ENCODE results near the gene IRS1. TPM values are rescaled to one million over a fixed set of nuclear protein-coding genes. Genes with fewer than 3 reads are reported as not detected.
"Not testable (repeated sequence)": the region's sequence is repeated elsewhere in the genome, so short reads cannot be mapped to it uniquely, and the experiment has no call there.

The IRS1 gene
- total RNA-seq, 1 experiment from 2014 or later, result 15.2 TPM

DNA sequence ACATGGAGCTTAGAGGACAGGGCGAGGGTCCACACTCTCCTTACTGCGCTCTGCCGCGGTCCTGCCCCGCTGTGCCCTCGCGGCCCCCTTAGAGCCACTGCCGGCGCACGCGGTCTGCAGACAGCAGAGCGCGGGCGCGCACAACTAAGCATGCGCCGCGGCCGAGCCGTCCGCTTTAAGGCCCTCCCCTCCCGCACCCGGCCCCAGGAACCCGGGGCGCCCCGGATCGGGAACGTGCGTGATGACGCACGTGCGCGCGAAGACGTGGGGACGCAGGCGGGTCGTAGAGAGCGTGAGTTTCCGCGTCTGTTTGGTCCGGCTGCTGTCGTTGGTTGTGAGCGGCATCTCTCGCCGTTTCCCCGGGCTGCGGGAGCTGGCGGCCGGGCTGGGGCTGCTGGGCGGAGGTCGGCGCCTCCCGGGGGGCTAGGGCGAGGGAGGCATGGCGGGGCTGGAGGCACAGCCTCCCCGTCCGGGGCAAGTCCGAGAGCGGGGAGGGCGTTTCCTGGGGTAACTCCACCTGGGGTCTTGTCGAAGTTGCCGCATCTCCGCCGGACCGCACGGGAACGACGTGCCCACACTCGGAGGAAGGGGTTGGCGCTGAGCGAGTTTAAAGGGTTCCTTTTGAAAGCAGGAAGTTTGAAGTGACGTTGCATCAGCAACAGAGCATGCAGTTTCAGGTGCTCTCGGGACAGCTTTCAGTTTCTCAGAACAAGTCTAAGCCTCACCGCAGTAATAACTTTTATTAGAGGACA is 36.4 kb upstream of the IRS1 start, which contains the start of gene RHBDD1:
Gene RHBDD1, plus strand, starts transcription at position 259 of the 752 bp plus-strand sequence. CDS start 28,640 bp downstream, outside the sequence.
- H3K27me3 ChIP-seq (ENCODE audit: control insufficient read depth, insufficient read depth, low read length), result no peaks in the 10 kb centered on the region; the same call in 1 of the 2 replicates
- peak; percentile 93 for DNase-seq
- H3K36me3 ChIP-seq (replicated peaks; ENCODE audit: control insufficient read depth, insufficient read depth, low read length), result no peaks in the 10 kb centered on the region; the same call in none of the 2 replicates
- H3K4me3 ChIP-seq (ENCODE audit: insufficient read depth, low read depth, low read length), result peak within 1 kb of the TSS; percentile 74

DNA sequence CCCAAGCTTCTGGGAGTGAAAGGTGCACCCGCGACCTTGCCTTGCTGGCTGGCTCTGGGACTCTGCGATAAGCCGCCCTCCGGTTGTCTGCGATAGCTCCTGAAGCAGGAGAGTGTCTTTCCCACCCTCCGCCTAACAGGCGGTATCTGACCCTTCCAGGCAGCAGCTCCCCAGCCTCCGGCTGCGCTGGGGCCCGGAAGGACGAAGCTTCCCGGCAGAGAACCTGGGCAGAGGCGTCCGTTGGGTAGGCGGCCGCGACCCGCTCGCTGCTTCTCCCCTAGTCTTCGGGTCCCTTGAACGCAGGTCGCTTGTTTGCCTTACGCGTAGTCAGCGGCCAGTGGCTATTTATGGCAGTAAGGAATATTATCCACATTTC is 35.8 kb upstream of the IRS1 start:
- peak; percentile 66 for DNase-seq
- Histone ChIP-seq H3K4me3 (ENCODE audit: insufficient read depth, low read depth, low read length) (peak overlapping the region; percentile 74), H3K36me3 (replicated peaks; ENCODE audit: control insufficient read depth, insufficient read depth, low read length) (no peaks in the 10 kb centered on the region; the same call in none of the 2 replicates), H3K27me3 (ENCODE audit: control insufficient read depth, insufficient read depth, low read length) (no peaks in the 10 kb centered on the region; the same call in 1 of the 2 replicates)

DNA sequence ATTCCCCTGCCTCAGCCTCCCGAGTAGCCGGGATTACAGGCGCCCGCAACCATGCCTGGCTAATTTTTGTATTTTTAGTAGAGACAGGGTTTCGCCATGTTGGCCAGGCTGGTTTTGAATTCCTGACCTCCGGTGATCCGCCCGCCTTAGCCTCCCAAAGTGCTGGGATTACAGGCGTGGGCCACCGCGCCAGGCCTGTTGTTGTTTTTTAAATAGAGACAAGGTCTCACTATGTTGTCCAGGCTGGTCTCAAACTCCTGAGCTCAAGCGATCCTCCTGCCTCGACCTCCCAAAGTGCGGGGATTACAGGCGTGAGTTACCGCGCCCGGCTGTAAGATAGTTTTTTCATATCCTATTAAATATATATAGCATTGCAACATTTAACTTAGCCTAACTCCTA is 35.3 kb upstream of the IRS1 start:
- peak overlapping the region; percentile 74; the same call in 1 of the 2 replicates for H3K4me3 ChIP-seq (ENCODE audit: insufficient read depth, low read depth, low read length)
- not testable (repeated sequence) for DNase-seq; H3K27me3 ChIP-seq (ENCODE audit: control insufficient read depth, insufficient read depth, low read length); H3K36me3 ChIP-seq (replicated peaks; ENCODE audit: control insufficient read depth, insufficient read depth, low read length)

DNA sequence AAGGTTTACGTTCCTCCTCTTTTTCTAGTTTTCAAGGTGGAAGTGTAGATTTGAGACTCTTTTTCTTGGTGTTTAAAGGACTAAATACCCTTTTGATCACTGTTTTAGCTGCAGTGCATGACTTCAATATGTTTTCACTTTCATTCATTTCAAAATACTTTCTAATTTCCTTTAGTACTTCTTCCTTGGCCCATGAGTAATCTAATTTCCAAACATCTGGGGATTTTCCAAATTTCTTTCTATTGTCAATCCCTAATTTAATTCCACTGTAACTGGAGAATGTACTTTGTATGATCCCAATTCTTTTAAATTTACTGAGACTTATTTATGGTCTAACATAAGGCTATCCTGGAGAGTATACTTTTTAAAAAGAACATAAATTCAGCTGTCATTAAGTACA is 32.4 kb upstream of the IRS1 start:
- no peak for DNase-seq
- Histone ChIP-seq H3K27me3 (ENCODE audit: control insufficient read depth, insufficient read depth, low read length) (no peaks in the 10 kb centered on the region; the same call in 1 of the 2 replicates), H3K36me3 (replicated peaks; ENCODE audit: control insufficient read depth, insufficient read depth, low read length) (no peaks in the 10 kb centered on the region), H3K4me3 (ENCODE audit: insufficient read depth, low read depth, low read length) (no peak overlapping the region)

DNA sequence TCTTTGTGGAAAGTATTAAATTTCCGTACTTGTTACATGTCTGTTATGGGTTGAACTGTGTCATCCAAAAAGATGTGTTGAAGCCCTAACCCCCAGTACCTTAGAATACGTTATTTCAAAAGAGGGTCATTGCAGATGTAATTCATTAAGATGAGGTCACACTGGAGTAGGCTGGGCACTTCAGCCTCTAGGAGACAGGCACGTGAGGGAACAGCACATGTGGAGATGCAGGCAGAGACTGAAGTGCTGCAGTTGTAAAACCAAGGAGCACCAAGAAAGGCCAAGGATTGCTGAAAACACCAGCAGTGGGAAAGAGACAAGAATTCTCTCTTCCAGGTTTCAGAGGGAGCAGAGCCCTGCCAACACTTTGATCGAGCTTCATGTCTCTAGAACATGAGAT is 31.6 kb upstream of the IRS1 start:
- no peak for DNase-seq
- Histone ChIP-seq H3K36me3 (replicated peaks; ENCODE audit: control insufficient read depth, insufficient read depth, low read length) (no peaks in the 10 kb centered on the region), H3K27me3 (ENCODE audit: control insufficient read depth, insufficient read depth, low read length) (no peaks in the 10 kb centered on the region; the same call in 1 of the 2 replicates), H3K4me3 (ENCODE audit: insufficient read depth, low read depth, low read length) (no peak overlapping the region)

DNA sequence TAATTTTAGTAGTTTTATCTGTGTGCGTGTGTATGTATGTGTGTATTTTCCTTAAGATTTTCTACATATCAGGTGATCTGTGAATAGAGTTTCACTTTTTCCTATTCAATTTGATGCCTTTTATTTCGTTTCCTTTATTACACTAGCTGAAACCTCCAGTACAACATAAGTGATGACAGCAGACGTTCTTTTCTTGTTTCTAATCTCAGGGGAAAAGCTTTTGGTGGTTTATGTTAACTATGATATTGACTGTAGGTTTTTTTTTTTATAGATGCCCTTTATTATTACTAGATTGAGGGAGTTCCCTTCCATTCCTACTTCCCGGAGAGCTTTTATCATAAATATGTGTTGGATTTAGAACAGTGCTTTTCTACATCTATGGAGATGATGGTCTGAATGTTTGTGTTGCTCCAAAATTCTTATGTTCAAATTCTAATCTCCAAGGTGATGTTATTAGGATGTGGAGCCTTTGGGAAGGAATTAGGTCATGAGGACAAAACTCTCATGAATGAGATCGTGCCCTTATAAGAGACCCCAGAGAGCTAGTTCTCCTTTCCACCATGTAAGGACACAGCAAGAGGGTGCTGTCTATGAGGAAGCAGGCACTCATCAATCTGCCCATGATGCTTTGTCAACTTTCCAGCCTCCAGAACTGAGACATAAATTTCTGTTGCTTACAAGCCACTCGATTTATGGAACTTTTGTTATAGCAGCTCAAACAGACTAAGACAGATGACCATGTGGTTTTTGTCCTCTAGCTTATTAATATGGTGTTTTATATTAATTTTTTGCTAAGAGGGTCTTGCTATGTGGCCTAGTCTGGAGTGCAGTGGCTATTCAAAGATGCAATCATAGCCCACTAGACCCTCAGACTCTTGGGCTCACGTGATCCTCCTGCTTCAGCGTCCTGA is 30.4 kb upstream of the IRS1 start:
- no peaks in the 10 kb centered on the region for H3K36me3 ChIP-seq (replicated peaks; ENCODE audit: control insufficient read depth, insufficient read depth, low read length)
- no peak for DNase-seq
- H3K4me3 ChIP-seq (ENCODE audit: insufficient read depth, low read depth, low read length), result no peak overlapping the region
- no peaks in the 10 kb centered on the region for H3K27me3 ChIP-seq (ENCODE audit: control insufficient read depth, insufficient read depth, low read length)

DNA sequence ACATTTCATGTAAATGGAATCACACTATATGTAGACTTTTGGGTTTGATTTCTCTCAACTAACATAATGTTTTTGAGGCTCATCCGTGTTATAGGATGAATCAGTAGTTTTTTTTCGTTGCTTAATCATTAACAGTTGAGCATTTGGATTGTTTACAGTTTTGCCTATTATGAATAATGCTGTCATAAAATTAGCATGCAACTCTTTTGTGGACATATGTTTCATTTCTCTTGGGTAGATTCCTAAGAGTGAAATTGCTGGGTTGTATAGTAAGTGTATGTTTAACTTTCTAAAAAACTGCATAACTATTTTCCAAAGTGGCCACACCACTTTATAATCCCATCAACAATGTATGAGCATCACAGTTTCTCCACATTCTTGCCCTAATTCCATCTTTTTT is 28.6 kb upstream of the IRS1 start:
- H3K36me3 ChIP-seq (replicated peaks; ENCODE audit: control insufficient read depth, insufficient read depth, low read length), result no peaks in the 10 kb centered on the region
- no peak overlapping the region for H3K4me3 ChIP-seq (ENCODE audit: insufficient read depth, low read depth, low read length)
- no peaks in the 10 kb centered on the region for H3K27me3 ChIP-seq (ENCODE audit: control insufficient read depth, insufficient read depth, low read length)
- DNase-seq, result no peak

DNA sequence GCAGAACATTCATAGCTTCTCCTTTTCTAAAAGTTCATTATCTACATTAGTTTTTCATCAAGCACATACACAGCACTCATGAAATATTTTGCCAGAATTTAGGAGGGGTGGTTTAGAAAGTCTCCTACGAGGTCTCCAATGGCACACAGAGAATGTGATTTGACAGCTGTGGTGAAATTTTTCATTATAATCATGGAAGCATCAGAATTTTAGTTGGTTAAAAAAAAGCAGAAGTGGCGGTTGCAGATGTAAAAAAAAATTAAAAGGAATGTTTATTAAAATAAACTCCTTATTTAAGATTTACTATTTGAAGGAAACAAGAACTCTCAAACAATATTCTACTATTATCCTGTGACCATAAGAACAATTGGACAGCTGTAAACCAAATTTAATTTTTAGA is 25.4 kb upstream of the IRS1 start:
- H3K4me3 ChIP-seq (ENCODE audit: insufficient read depth, low read depth, low read length), result no peak overlapping the region
- no peak for DNase-seq
- H3K36me3 ChIP-seq (replicated peaks; ENCODE audit: control insufficient read depth, insufficient read depth, low read length), result no peaks in the 10 kb centered on the region
- no peaks in the 10 kb centered on the region for H3K27me3 ChIP-seq (ENCODE audit: control insufficient read depth, insufficient read depth, low read length)

DNA sequence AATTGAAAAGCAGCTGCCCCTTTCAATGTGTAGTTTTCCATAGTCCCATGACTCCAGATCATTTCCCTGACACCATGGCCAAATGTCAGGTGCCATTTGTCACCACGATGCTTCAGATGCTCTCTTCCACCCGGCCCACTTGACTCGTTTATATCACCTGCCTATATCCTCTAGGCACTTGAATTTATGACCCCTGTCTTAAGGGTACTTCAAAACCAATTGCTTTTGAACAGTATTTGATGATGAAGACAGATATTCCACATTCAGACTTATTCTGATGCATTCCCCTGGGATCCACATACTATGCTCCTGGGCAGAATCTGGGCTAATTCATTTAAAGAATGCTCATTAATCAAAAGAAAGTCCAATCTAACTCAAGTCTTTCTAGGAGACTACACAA is 19.3 kb upstream of the IRS1 start:
- Histone ChIP-seq H3K27me3 (ENCODE audit: control insufficient read depth, insufficient read depth, low read length) (no peaks in the 10 kb centered on the region), H3K4me3 (ENCODE audit: insufficient read depth, low read depth, low read length) (no peak overlapping the region), H3K36me3 (replicated peaks; ENCODE audit: control insufficient read depth, insufficient read depth, low read length) (no peaks in the 10 kb centered on the region)
- DNase-seq, result no peak

DNA sequence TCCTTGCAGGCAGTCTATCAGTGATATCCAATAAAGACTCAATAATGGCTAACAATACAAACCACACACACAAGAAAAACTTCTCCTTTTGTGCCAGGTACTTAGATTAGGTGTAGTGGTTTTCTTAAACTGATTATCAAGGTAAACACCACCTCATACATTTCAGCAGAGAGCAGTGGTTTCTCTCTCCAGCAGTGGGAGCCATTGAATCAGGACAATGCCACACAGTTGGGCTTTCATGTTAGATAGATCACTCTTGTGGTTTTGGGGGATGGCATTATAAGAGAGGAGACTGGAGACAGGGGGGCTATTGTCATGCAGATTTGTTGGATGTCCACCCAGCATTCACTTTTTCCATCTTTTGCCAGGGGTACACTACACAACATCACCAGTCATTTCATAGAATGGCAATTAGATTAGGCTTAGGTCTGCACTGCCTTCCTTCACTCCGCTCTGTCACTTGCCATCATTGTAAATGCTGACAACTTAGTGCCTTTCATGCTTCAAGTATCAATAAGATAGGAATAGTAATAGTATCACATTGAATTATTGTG is 13.6 kb upstream of the IRS1 start:
- DNase-seq, result peak; percentile 48
- no peaks in the 10 kb centered on the region for H3K36me3 ChIP-seq (replicated peaks; ENCODE audit: control insufficient read depth, insufficient read depth, low read length)
- no peak overlapping the region for H3K4me3 ChIP-seq (ENCODE audit: insufficient read depth, low read depth, low read length)
- no peaks in the 10 kb centered on the region for H3K27me3 ChIP-seq (ENCODE audit: control insufficient read depth, insufficient read depth, low read length)

DNA sequence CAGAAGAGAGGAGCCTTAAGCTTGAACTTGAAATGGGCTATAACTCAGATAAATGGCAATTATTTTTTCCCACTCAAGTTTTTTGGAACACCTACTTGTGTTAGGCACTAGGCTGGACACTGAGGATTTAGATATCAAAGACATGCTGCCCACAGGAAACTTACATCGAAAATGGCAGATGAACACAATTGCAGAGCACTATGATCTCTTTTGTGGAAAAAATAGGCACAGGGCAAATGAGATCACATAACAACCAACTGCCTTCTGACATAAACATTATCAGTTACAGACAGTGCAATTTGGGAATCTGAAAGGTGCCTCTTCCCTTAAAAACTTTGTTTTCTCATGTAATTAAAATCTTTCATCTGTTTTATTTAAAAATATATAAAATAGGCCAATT is 3.8 kb upstream of the IRS1 start:
- no peaks in the 10 kb centered on the region for H3K27me3 ChIP-seq (ENCODE audit: control insufficient read depth, insufficient read depth, low read length)
- no peak overlapping the region for H3K4me3 ChIP-seq (ENCODE audit: insufficient read depth, low read depth, low read length)
- H3K36me3 ChIP-seq (replicated peaks; ENCODE audit: control insufficient read depth, insufficient read depth, low read length), result no peaks in the 10 kb centered on the region
- DNase-seq, result no peak

DNA sequence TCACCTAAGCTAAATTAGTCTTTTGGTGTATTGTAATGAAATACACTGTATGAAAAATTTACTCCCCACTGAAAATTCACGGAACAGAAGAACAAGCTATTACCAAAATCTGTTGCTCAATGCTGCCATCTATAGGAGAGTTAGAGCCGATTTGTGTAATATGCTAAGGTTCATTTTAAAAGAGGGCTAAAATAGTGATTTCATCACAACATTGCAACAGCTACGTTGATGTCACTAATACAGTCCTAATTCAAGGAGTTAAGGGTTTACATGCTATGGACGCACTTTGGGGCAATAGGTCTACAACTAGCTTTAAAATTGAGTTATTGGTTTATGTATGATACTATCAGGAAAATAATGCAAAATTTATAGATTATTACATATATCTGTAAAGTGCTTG is 3.0 kb upstream of the IRS1 start:
- Histone ChIP-seq H3K4me3 (ENCODE audit: insufficient read depth, low read depth, low read length) (no peak overlapping the region), H3K27me3 (ENCODE audit: control insufficient read depth, insufficient read depth, low read length) (no peaks in the 10 kb centered on the region), H3K36me3 (replicated peaks; ENCODE audit: control insufficient read depth, insufficient read depth, low read length) (no peaks in the 10 kb centered on the region)
- DNase-seq, result peak; percentile 54

DNA sequence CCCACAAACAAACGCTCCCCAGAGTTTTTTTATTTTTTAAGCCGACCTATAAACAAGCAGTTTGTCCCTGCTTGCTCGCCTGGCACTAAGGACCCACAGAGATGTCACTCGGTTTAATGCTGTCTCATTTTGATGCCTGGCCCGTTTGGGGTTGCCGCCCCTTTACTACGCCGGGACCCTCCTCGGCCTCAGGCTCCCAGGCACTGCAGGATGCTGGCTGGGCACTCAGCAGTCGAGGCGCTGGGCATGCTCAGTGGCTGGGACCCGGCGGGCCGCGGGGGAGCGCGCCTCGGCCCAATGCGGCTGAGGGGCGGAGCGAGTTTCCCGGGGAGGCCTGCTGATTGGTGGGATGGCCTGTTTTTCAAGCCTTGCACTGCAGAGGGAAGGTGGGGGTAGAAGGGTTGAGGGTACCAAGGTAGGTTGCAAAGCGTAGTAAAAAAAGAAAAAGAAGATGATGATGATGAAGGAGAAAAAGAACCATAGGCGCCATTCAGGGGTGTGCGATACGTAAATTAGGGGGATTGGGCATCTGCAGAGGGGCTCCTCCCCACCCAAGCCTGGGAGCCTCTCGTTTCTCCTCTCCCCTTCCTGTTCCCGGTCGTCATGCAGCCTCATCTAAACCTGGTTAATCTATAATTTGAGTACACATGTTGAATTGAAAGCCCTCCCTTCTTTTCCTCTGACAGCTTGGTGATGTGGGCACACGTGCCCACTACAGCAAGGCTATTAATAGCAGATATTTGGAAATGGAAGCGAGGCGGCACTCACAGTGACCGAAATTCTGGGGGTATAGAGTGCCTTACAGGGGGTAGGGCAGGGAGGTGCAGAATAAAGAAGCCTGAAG is 1.5 kb upstream of the IRS1 start:
- DNase-seq, result peak; percentile 94
- H3K36me3 ChIP-seq (replicated peaks; ENCODE audit: control insufficient read depth, insufficient read depth, low read length), result peaks cover 4% of the 10 kb centered on the region

More for the DNA sequence above, 1.5 kb upstream of the IRS1 start:
- Histone ChIP-seq H3K4me3 (ENCODE audit: insufficient read depth, low read depth, low read length) (peak overlapping the region; percentile 81), H3K27me3 (ENCODE audit: control insufficient read depth, insufficient read depth, low read length) (no peaks in the 10 kb centered on the region)
